Measurements from ENCODE around the gene SCUBE1. TPM values are rescaled to one million over a fixed set of nuclear protein-coding genes. Genes with fewer than 3 reads are reported as not detected.

The SCUBE1 gene
- polyA plus RNA-seq, 1 experiment, result not detected

DNA sequence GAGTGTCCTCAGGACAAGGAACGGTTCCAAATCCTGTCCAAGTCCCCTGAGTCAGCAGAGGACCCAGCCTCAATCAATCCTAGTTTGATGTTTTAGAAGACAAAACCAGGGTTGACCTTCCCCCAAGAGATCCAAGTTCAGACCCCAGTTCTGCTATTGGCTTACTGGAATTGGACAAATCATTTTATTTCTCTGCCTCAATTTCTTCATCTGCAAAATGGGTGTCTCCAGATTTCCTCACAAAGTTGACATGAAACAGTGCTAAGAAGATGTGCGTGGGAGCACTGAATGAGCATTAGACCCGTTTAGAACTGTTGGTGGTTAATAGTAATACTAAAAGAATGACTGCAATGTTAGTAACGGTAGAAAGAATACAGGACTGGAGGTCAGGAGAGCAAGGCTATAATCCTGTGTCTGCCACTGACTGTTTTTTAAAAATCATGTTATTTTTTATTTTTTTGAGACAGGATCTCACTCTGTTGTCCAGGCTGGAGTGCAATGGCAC, 32.8 kb upstream of the SCUBE1 start:
- no peak overlapping the region for H3K4me3 ChIP-seq (ENCODE audit: low read depth, low read length)
- TF ChIP-seq, protein P1, sequence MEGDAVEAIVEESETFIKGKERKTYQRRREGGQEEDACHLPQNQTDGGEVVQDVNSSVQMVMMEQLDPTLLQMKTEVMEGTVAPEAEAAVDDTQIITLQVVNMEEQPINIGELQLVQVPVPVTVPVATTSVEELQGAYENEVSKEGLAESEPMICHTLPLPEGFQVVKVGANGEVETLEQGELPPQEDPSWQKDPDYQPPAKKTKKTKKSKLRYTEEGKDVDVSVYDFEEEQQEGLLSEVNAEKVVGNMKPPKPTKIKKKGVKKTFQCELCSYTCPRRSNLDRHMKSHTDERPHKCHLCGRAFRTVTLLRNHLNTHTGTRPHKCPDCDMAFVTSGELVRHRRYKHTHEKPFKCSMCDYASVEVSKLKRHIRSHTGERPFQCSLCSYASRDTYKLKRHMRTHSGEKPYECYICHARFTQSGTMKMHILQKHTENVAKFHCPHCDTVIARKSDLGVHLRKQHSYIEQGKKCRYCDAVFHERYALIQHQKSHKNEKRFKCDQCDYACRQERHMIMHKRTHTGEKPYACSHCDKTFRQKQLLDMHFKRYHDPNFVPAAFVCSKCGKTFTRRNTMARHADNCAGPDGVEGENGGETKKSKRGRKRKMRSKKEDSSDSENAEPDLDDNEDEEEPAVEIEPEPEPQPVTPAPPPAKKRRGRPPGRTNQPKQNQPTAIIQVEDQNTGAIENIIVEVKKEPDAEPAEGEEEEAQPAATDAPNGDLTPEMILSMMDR (IDR thresholded peaks at IDR 0.05; ENCODE audit: insufficient read depth, low read depth, low read length), result no peak
- ChIA-PET CTCF (no interaction called here), POLR2A (no interaction called here)
- no peaks in the 10 kb centered on the region for H3K36me3 ChIP-seq (ENCODE audit: control insufficient read depth, insufficient read depth, low read length)
- no peaks in the 10 kb centered on the region for H3K27me3 ChIP-seq (ENCODE audit: control insufficient read depth, insufficient read depth, low read length)
- no peak for DNase-seq (ENCODE audit: low read depth)

DNA sequence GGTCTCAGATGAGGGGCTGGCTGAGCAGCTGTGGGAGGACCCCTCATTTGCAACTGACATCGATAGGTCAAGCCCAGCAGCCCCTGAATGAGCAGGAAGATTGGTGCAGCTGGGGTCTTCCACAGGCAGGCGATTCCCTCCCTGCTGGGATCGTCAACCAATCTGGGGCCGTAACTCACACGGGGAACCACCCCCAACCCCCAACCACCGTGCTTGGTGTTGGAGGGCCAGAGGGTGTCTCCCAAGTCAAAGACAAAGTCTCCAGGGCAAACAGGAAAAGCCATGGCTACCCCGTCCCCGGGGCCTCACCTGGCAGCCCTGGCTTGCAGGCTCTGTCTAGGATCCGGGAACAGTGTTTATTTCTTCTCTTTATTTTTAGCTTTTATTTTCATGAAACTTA, 26.9 kb upstream of the SCUBE1 start:
- ChIA-PET CTCF (interaction anchor here (1.2 to 1.4 kb wide), 2 partner anchors 23 to 97 kb away, joined by 4 read pairs; no protein-coding TSS in a partner anchor), POLR2A (no interaction called here)
- TF ChIP-seq, protein P1 (IDR thresholded peaks at IDR 0.05; ENCODE audit: insufficient read depth, low read depth, low read length), result no peak
- no peak for DNase-seq (ENCODE audit: low read depth)
- Histone ChIP-seq H3K36me3 (ENCODE audit: control insufficient read depth, insufficient read depth, low read length) (no peaks in the 10 kb centered on the region), H3K27me3 (ENCODE audit: control insufficient read depth, insufficient read depth, low read length) (peaks cover 3% of the 10 kb centered on the region), H3K4me3 (ENCODE audit: low read depth, low read length) (no peak overlapping the region)

DNA sequence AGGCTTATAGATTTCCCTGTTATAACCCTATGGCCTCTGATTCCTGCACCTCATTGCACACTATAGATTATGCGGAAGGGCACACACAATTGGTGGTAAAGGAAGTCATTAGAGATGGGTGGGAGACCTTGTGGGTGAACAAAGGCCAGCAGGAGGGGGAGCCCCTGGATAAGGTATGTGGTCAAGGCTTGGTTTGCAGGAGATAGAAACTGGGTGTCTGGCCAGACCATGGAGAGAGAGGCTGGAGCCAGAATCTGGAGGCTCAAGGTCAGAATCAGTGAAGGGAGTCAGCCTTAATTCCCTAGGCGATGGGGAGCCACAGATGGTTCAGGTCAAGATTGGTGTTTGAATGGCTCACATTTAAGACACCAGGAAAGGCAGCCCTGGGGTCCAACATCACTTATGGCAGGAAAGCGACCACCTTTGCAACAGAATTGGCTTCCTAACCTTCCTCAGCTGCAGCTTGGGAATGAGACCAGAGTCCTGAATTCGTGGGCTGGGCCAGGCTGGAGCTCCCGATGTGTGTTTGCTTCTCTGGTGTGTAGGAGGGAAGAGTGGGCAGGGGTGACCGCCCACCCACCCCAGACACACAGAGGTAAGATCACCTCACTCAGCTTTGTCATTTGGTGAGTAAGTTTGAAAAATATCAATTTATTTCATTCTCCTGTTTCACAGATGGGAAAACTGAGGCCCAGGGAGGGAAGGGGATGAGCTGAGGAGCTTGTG, 22.7 kb upstream of the SCUBE1 start:
- Histone ChIP-seq H3K4me3 (ENCODE audit: low read depth, low read length) (no peak overlapping the region), H3K27me3 (ENCODE audit: control insufficient read depth, insufficient read depth, low read length) (peaks cover 3% of the 10 kb centered on the region), H3K36me3 (ENCODE audit: control insufficient read depth, insufficient read depth, low read length) (no peaks in the 10 kb centered on the region)
- ChIA-PET CTCF (interaction anchor here (0.6 kb wide), 1 partner anchor 582 kb away, joined by 4 read pairs; no protein-coding TSS in a partner anchor), POLR2A (no interaction called here)
- TF ChIP-seq, protein P1 (IDR thresholded peaks at IDR 0.05; ENCODE audit: insufficient read depth, low read depth, low read length), result no peak
- no peak for DNase-seq (ENCODE audit: low read depth)

DNA sequence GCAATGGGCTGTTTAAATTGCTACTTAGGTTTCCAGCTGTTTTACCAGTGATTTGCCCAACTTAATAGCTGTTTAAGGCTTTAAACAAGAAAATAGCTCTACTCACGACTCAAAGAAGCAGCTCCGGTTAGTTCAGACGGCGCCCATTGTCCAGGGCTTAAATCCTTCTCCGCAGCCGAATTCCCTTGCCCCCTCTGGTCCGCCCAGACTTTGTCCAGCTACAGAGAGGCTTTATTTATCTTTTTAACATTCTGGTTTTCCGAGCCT, 20.9 kb upstream of the SCUBE1 start:
- Histone ChIP-seq H3K27me3 (ENCODE audit: control insufficient read depth, insufficient read depth, low read length) (no peaks in the 10 kb centered on the region; the same call in 1 of the 2 replicates), H3K36me3 (ENCODE audit: control insufficient read depth, insufficient read depth, low read length) (no peaks in the 10 kb centered on the region), H3K4me3 (ENCODE audit: low read depth, low read length) (no peak overlapping the region)
- ChIA-PET CTCF (interaction anchor here (1.1 to 2.7 kb wide), 3 partner anchors 18 to 90 kb away, joined by 3 to 17 read pairs (median 6); no protein-coding TSS in a partner anchor), POLR2A (no interaction called here)
- DNase-seq (ENCODE audit: low read depth), result no peak
- TF ChIP-seq, protein P1 (IDR thresholded peaks at IDR 0.05; ENCODE audit: insufficient read depth, low read depth, low read length), result no peak

DNA sequence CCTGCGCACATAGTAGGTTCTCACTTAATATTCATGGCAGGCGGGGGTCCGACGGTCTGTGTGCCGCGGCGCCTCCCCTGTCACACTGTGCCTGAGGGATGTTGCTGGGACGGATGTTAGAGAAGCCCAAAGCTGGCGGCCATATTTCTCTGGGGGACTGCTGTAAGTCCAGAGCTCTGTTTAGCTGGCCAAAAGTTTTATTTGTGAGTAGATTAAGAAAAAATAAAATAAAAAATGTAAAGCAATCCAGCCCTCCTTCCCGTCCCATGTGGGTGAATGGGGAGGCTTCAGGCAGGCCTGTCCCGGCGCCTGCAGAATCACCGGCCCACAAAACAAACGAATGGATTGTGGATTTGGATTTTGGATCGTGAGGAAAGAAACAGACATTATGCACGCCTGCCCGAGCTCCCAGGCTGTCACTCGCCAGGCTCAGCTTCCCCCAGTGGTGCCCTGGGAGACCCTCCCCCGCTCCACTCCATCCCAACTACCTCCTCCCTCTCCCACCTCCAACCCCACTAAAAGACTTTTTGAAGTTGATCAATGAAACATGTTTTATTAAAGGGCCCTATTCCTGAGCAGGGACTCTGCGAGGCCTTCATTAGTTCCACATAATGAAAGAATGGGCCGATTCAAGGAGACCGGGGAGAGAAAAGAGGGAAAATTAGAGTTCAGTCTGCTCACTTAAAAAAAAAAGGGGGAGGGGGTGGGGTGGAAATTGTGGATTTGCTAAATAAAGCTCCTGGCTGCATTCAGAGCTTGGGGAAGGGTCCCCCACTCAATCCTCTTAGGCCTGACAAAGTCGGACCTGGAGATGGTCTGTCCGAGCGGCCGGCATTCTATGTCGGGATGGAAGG, 20.4 kb upstream of the SCUBE1 start:
- H3K27me3 ChIP-seq (ENCODE audit: control insufficient read depth, insufficient read depth, low read length), result no peaks in the 10 kb centered on the region; the same call in 1 of the 2 replicates
- ChIA-PET CTCF (interaction anchor here (2.7 kb wide), 1 partner anchor 17 kb away, joined by 17 read pairs; no protein-coding TSS in a partner anchor), POLR2A (no interaction called here)
- H3K36me3 ChIP-seq (ENCODE audit: control insufficient read depth, insufficient read depth, low read length), result no peaks in the 10 kb centered on the region
- DNase-seq (ENCODE audit: low read depth), result no peak
- no peak overlapping the region for H3K4me3 ChIP-seq (ENCODE audit: low read depth, low read length)
- TF ChIP-seq, protein P1 (IDR thresholded peaks at IDR 0.05; ENCODE audit: insufficient read depth, low read depth, low read length), result no peak

Measured in BJ (cell line).